ENCODE measurements around the gene CDKN1C.

CDKN1C gene

DNA sequence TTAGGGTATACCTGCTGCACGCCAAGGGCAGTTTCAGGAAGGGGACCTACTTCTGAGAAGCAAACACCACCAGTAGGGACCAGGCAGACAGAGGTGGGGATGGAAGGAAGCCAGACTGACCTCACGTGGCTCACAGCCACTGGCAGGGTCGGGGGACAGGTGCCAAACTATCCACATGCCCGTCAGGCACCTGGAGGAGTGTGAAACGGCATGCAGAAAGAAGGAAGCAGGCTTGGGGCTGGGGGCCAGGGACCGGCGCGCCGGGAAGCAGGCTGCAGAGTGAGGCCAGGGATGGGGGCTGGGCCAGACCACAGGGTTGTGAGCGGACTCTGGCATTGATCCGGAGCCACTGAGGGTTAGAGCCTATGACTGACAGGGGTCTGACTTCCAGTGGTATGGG is 47.5 kb downstream of the CDKN1C start:
- Histone ChIP-seq H3K27ac (ENCODE audit: insufficient read depth, low read depth, low read length, poor library complexity, severe bottlenecking) (no peak overlapping the region), H3K9me3 (ENCODE audit: control insufficient read depth, low read length) (no peaks in the 10 kb centered on the region), H3K4me3 (ENCODE audit: insufficient read depth, low read depth, low read length) (no peak overlapping the region), H3K27me3 (ENCODE audit: control insufficient read depth, insufficient read depth, low read length, poor library complexity, severe bottlenecking) (no peaks in the 10 kb centered on the region), H3K4me1 (ENCODE audit: control insufficient read depth, insufficient read depth, low read length) (peaks cover 47% of the 10 kb centered on the region), H3K36me3 (ENCODE audit: control insufficient read depth, insufficient read depth, low read length) (no peaks in the 10 kb centered on the region)
- WGBS, 2 experiments = 80 to 81% methylated on average over 11 of the region's 11 CpGs

DNA sequence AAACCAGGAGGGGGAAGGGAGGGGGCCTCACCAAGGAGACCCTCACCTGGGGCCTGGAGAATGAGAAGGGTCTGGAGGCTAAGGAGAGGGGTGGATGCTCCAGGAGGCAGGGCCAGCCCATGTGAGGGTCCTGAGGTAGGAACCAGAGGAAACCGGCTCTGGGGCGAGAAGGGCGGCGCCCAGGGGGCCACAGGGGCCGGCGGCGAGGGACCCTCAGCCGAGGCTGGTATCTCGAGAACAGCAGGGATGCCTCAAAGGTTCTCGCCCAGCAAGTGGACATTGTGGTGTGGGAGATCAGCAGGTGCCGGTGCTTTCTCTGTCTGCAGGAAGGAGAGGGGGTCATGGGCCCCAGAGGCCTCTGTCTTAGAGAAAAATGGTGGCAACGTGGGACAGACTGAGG is 47.9 kb downstream of the CDKN1C start:
- H3K4me1 ChIP-seq (ENCODE audit: control insufficient read depth, insufficient read depth, low read length) = peaks cover 47% of the 10 kb centered on the region
- H3K27me3 ChIP-seq (ENCODE audit: control insufficient read depth, insufficient read depth, low read length, poor library complexity, severe bottlenecking) = no peaks in the 10 kb centered on the region
- H3K27ac ChIP-seq (ENCODE audit: insufficient read depth, low read depth, low read length, poor library complexity, severe bottlenecking) = no peak overlapping the region
- no peaks in the 10 kb centered on the region for H3K9me3 ChIP-seq (ENCODE audit: control insufficient read depth, low read length)
- H3K36me3 ChIP-seq (ENCODE audit: control insufficient read depth, insufficient read depth, low read length) = no peaks in the 10 kb centered on the region
- H3K4me3 ChIP-seq (ENCODE audit: insufficient read depth, low read depth, low read length) = no peak overlapping the region
- WGBS, 2 experiments = 90 to 91% methylated on average over 12 of the region's 12 CpGs

DNA sequence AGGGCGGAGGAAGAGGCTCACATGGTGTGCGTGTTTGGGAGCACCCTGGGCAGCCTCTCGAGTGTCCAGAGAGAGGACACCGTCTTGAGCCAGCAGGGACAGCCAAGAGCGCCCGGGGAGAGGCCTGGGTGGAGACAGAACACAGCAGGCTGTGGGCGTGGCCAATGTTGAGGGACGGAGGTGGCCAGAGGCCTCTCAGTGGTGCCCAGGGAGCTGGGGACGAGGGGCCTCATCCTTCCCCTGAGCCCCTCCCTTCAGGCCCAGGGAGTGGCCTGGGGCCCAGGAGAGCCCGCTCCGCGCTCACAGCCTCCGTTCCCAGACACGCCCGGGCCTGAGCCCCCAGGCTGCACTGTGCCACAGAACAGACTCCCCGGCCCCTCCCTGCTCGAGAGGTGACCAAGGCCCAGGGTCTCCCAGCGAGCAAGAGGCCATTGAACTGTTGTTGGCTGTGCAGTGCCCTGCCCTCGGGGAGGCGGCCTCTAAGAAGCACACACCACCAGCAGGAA is 48.4 kb downstream of the CDKN1C start:
- Histone ChIP-seq H3K27ac (ENCODE audit: insufficient read depth, low read depth, low read length, poor library complexity, severe bottlenecking) (no peak overlapping the region), H3K36me3 (ENCODE audit: control insufficient read depth, insufficient read depth, low read length) (no peaks in the 10 kb centered on the region), H3K4me3 (ENCODE audit: insufficient read depth, low read depth, low read length) (no peak overlapping the region), H3K27me3 (ENCODE audit: control insufficient read depth, insufficient read depth, low read length, poor library complexity, severe bottlenecking) (no peaks in the 10 kb centered on the region), H3K4me1 (ENCODE audit: control insufficient read depth, insufficient read depth, low read length) (peaks cover 47% of the 10 kb centered on the region), H3K9me3 (ENCODE audit: control insufficient read depth, low read length) (no peaks in the 10 kb centered on the region)
- WGBS, 2 experiments = 57 to 58% methylated on average over 20 of the region's 20 CpGs

DNA sequence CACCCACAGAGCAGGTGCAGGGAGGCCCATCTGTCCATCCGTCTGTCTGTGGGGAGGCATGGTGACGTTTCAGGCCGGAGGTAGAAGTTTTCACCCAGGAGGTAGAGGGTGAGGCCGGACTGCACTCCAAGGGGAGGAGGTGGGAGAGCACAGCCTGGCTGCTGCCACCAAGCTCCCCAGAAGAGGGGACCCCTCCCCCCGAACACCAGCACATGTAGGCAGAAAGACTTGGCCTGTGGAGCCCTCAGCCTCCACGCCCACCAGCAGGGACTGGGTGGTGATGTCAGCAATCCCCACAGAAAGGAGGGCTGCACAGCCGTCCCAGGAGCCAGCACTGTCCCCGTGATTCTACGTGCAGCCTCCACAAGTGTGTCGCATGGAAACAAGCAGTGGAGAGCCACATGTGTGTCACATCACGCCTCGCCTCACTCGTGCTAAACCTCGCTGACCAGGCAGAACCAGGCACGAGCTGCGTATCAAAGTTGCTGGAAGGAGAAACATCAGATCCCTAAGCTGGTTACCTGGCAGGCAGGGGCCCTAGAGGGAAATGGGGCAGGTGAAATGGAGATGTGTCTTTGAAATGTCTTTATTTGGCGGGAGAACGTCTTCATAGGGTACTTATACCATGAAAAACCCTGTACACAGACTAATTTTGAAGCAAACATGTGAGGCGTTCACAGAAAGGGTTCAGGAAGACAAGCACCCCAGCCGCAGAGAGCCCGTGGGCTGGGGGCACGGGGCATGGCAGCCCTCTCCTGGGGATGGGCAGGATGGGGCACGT is 49.1 kb downstream of the CDKN1C start:
- H3K27ac ChIP-seq (ENCODE audit: insufficient read depth, low read depth, low read length, poor library complexity, severe bottlenecking) = no peak overlapping the region
- WGBS, 2 experiments = 85 to 87% methylated on average over 23 of the region's 23 CpGs

DNA sequence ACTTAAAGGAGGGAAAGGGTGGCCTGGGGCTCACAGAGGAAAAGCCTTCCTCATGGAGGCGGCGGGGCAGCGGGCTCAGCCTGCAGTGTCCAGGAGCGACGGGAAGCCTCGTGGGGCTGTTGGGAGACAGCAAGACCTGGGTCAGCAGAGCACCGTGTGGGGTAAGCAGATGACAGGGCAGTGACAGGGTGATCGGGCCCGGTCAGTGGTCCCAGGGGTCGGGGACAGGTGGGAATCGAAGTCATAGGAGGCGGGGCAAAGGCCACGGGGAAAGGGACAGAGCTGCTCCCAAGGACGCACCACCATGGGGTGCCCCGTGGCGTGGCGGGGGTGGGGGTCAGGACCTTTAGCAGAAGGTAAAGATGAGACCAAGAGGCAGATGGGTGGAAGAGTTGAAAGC is 49.8 kb downstream of the CDKN1C start:
- peaks cover 47% of the 10 kb centered on the region for H3K4me1 ChIP-seq (ENCODE audit: control insufficient read depth, insufficient read depth, low read length)
- H3K27me3 ChIP-seq (ENCODE audit: control insufficient read depth, insufficient read depth, low read length, poor library complexity, severe bottlenecking) = no peaks in the 10 kb centered on the region
- no peak overlapping the region for H3K27ac ChIP-seq (ENCODE audit: insufficient read depth, low read depth, low read length, poor library complexity, severe bottlenecking)
- no peaks in the 10 kb centered on the region for H3K9me3 ChIP-seq (ENCODE audit: control insufficient read depth, low read length)
- H3K4me3 ChIP-seq (ENCODE audit: insufficient read depth, low read depth, low read length) = no peak overlapping the region
- H3K36me3 ChIP-seq (ENCODE audit: control insufficient read depth, insufficient read depth, low read length) = no peaks in the 10 kb centered on the region
- 82 to 85% methylated on average over 17 of the region's 17 CpGs for WGBS, 2 experiments

More for the DNA sequence above, 49.1 kb downstream of the CDKN1C start:
- Histone ChIP-seq H3K36me3 (ENCODE audit: control insufficient read depth, insufficient read depth, low read length) (no peaks in the 10 kb centered on the region), H3K27me3 (ENCODE audit: control insufficient read depth, insufficient read depth, low read length, poor library complexity, severe bottlenecking) (no peaks in the 10 kb centered on the region), H3K9me3 (ENCODE audit: control insufficient read depth, low read length) (no peaks in the 10 kb centered on the region), H3K4me1 (ENCODE audit: control insufficient read depth, insufficient read depth, low read length) (peaks cover 47% of the 10 kb centered on the region), H3K4me3 (ENCODE audit: insufficient read depth, low read depth, low read length) (no peak overlapping the region)

DNA sequence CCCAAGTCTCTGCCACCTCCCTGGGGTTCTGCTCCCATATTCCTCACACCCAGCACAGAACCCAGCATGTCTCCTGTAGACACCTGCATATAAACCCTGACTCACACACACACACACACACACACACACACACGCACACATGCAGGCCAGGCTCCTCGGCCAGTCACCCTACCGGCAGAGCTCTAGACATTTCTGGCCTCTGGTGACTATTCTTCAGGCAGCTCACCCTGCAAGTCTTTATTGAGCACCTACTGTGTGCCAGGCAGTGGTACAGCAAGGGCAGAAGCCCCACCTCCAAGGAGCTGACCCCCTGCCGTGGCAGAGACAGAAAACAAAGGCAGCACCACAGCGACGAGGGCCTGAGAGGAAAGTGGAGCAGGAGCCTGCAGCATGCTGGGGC is 50.3 kb downstream of the CDKN1C start:
- peaks cover 46% of the 10 kb centered on the region for H3K4me1 ChIP-seq (ENCODE audit: control insufficient read depth, insufficient read depth, low read length)
- no peak overlapping the region for H3K27ac ChIP-seq (ENCODE audit: insufficient read depth, low read depth, low read length, poor library complexity, severe bottlenecking)
- no peak overlapping the region for H3K4me3 ChIP-seq (ENCODE audit: insufficient read depth, low read depth, low read length)
- 48 to 53% methylated on average over 6 of the region's 6 CpGs for WGBS, 2 experiments
- no peaks in the 10 kb centered on the region for H3K36me3 ChIP-seq (ENCODE audit: control insufficient read depth, insufficient read depth, low read length)
- no peaks in the 10 kb centered on the region for H3K27me3 ChIP-seq (ENCODE audit: control insufficient read depth, insufficient read depth, low read length, poor library complexity, severe bottlenecking)
- H3K9me3 ChIP-seq (ENCODE audit: control insufficient read depth, low read length) = no peaks in the 10 kb centered on the region

DNA sequence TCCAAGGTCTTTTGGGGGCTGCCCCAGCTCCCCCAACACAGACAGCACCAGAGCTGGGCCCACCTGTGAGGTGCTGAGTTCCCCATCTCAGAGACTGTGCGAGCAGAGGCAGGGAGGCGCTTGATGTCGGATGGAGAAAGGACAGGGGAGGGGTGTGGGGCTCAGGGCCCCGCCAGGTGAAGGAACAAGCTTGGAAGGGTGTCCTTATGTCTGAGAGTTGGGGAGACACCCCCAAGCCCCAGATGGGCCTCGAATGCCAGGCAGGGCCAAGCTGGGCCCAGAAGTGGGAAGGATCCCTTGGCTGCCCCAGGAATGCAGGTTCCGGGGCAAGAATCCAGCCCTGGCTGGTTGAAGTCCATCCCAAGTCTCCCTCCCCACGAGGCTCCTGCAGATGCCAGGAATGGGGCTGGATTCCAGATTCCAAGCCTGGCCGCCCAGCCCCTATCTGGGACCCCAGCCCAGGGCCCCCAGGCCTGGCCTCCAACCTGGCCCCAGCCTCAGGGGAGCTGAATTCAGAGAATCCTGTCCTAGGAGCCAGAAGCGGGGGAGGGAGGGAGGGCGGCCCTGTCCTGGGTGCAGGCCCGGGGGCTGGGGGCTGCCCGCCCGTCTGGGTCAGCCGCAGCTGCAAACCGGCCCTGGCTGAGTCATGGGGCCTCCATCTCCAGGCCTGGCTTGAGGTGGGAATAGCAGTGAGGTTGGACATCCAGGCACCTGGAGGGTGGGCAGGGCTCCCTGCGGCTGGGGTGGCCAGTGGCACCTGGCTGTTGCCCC is 50.9 kb downstream of the CDKN1C start:
- H3K36me3 ChIP-seq (ENCODE audit: control insufficient read depth, insufficient read depth, low read length) = no peaks in the 10 kb centered on the region
- WGBS, 2 experiments = 86 to 88% methylated on average over 16 of the region's 16 CpGs
- H3K4me1 ChIP-seq (ENCODE audit: control insufficient read depth, insufficient read depth, low read length) = peaks cover 40% of the 10 kb centered on the region
- H3K9me3 ChIP-seq (ENCODE audit: control insufficient read depth, low read length) = no peaks in the 10 kb centered on the region
- H3K4me3 ChIP-seq (ENCODE audit: insufficient read depth, low read depth, low read length) = no peak overlapping the region
- H3K27me3 ChIP-seq (ENCODE audit: control insufficient read depth, insufficient read depth, low read length, poor library complexity, severe bottlenecking) = no peaks in the 10 kb centered on the region
- H3K27ac ChIP-seq (ENCODE audit: insufficient read depth, low read depth, low read length, poor library complexity, severe bottlenecking) = no peak overlapping the region

DNA sequence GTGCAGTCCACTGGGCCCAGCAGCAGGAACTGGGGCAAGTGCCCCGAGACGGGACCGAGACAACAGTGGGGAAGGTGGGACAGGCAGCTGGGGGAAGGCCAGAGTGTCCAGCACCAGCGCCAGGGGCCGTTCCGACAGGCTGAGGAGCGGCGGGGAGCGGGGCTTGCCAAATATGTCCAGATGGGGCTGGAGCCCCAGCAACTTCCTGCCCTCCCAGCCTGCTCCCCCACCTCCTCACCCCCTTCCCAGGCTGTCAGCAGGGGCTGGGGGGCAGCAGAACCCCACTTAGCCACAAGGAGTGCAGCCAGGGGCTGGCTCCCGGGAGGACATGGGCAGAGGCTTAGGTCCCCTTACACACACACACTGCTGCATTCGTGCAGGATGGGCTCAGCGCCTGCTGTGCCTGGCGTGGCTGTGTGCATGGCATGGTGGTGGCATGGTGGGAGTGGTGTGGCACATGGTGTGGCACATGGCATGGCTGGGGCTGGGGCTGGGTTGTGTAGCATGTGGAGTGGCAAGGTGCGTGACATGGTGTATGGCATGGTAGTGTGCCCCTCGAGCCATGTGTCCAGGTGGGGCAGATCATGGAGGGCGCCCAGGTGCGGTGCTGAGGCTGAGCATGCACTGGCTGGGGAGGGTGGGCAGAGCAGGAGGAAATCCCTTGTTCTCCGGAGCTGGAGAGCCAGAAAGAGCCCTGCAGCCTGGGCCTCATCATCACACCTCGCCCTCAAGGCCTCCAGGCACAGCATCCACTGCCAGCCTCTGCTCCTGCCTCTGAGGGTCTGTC is 51.7 kb downstream of the CDKN1C start:
- WGBS, 2 experiments = 89 to 92% methylated on average over 19 of the region's 19 CpGs
- Histone ChIP-seq H3K27me3 (ENCODE audit: control insufficient read depth, insufficient read depth, low read length, poor library complexity, severe bottlenecking) (no peaks in the 10 kb centered on the region), H3K36me3 (ENCODE audit: control insufficient read depth, insufficient read depth, low read length) (no peaks in the 10 kb centered on the region), H3K27ac (ENCODE audit: insufficient read depth, low read depth, low read length, poor library complexity, severe bottlenecking) (no peak overlapping the region), H3K4me3 (ENCODE audit: insufficient read depth, low read depth, low read length) (no peak overlapping the region), H3K9me3 (ENCODE audit: control insufficient read depth, low read length) (peaks cover 5% of the 10 kb centered on the region), H3K4me1 (ENCODE audit: control insufficient read depth, insufficient read depth, low read length) (peaks cover 32% of the 10 kb centered on the region)

Data from ectodermal cell (in vitro differentiated cells).